SK-N-SH (cell line): ENCODE measurements around the gene DNAJB7. TPM values are rescaled to one million over a fixed set of nuclear protein-coding genes. Genes with fewer than 3 reads are reported as not detected.

Experiments
- CTCF ChIA-PET: fragments of 300-600, 350-600 bp; formaldehyde crosslinking; extraction: SDS; loops from one replicate; lab custom pipeline; 2021; lab: Yijun Ruan, JAX
- POLR2A ChIA-PET: fragments of 350-600 bp; sonication (Branson Sonifier 250); formaldehyde crosslinking; extraction: SDS; loops from one replicate; lab custom pipeline; 2020; ENCODE audit warnings: antibody characterized with exemption, inconsistent platforms; lab: Yijun Ruan, JAX
- DNase-seq: peaks from one replicate; pipeline ENCODE4 v3.0.0; 2012
- H2AFZ ChIP-seq: fragments of 200-600 bp; sonication (generic); 2 replicates; pipeline ENCODE4 v1.8.1; 2016; ENCODE audit warnings: antibody characterized with exemption, mild to moderate bottlenecking, low read depth
- H3F3A ChIP-seq: fragments of 200-600 bp; sonication (generic); replicated peaks from 2 replicates; pipeline ENCODE3; 2016; ENCODE audit warnings: antibody characterized with exemption, mild to moderate bottlenecking; ENCODE audit not compliant: insufficient read depth
- H3K27ac ChIP-seq, 2 experiments: fragments of 200-500 bp in 1 of 2; fragments of 200-600 bp in 1 of 2; sonication (Bioruptor generic) in 1 of 2; sonication (generic), shearing (Covaris generic) in 1 of 2; 2 replicates each; pipeline versions ENCODE4 v1.5.1 to v1.6.1; 2014 to 2016; ENCODE audit warnings: low read depth in 2 of 2, inconsistent platforms in 1 of 2, low read length in 1 of 2, mild to moderate bottlenecking in 1 of 2, mixed read lengths in 1 of 2
- H3K27me3 ChIP-seq: fragments of 200-600 bp; sonication (generic), shearing (Covaris generic); 2 replicates; pipeline ENCODE4 v1.6.1; 2016; ENCODE audit warnings: mixed run types; ENCODE audit not compliant: insufficient read depth
- H3K36me3 ChIP-seq, 2 experiments: fragments of 200-500 bp in 1 of 2; fragments of 200-600 bp in 1 of 2; sonication (Bioruptor generic) in 1 of 2; sonication (generic) in 1 of 2; replicated peaks in 1 of 2; 2 replicates each; pipeline versions ENCODE3 to v1.5.1; 2014 to 2016; ENCODE audit warnings: low read length in 1 of 2, mild to moderate bottlenecking in 1 of 2; ENCODE audit not compliant: insufficient read depth in 2 of 2, control insufficient read depth in 1 of 2
- H3K4me1 ChIP-seq, 2 experiments: fragments of 200-500 bp in 1 of 2; fragments of 200-600 bp in 1 of 2; sonication (Bioruptor generic) in 1 of 2; sonication (generic), shearing (Covaris generic) in 1 of 2; 2 replicates each; pipeline versions ENCODE4 v1.5.1 to v1.6.1; 2014 to 2016; ENCODE audit warnings: low read depth in 1 of 2, low read length in 1 of 2, mixed run types in 1 of 2; ENCODE audit not compliant: insufficient read depth in 2 of 2, control insufficient read depth in 1 of 2
- H3K4me2 ChIP-seq: fragments of 200-600 bp; sonication (generic), shearing (Covaris generic); 2 replicates; pipeline ENCODE4 v1.6.1; 2017; ENCODE audit warnings: mixed run types
- H3K4me3 ChIP-seq, 2 experiments: fragments of 200-500 bp in 1 of 2; fragments of 200-600 bp in 1 of 2; sonication (Bioruptor generic) in 1 of 2; sonication (generic), shearing (Covaris generic) in 1 of 2; 2 replicates each; pipeline versions ENCODE4 v1.5.1 to v1.8.1; 2014 to 2016; ENCODE audit warnings: low read depth in 2 of 2, inconsistent platforms in 1 of 2, low read length in 1 of 2, mild to moderate bottlenecking in 1 of 2, mixed read lengths in 1 of 2, moderate library complexity in 1 of 2
- H3K79me2 ChIP-seq: fragments of 200-600 bp; sonication (generic); 2 replicates; pipeline ENCODE4 v1.8.1; 2017; ENCODE audit warnings: mild to moderate bottlenecking; ENCODE audit not compliant: insufficient read depth
- H3K9ac ChIP-seq: fragments of 200-600 bp; sonication (generic); 2 replicates; pipeline ENCODE4 v1.6.1; 2017; ENCODE audit warnings: mixed run types
- H3K9me2 ChIP-seq: fragments of 200-600 bp; sonication (generic); 2 replicates; pipeline ENCODE4 v1.6.1; 2017; ENCODE audit warnings: mixed run types
- H3K9me3 ChIP-seq: fragments of 200-600 bp; sonication (generic); 2 replicates; pipeline ENCODE4 v1.6.1; 2017; ENCODE audit warnings: mixed run types, mild to moderate bottlenecking, moderate library complexity
- H4K20me1 ChIP-seq: fragments of 200-600 bp; sonication (generic); 2 replicates; pipeline ENCODE4 v1.6.1; 2017; ENCODE audit warnings: mild to moderate bottlenecking, mixed run types; ENCODE audit not compliant: insufficient read depth
- CHD2 ChIP-seq: fragments of 150-350 bp; IDR thresholded peaks from 2 replicates; pipeline ENCODE4 v1.6.1; 2018; ENCODE audit warnings: low read length; ENCODE audit not compliant: partially characterized antibody
- EZH2phosphoT487 ChIP-seq: fragments of 200-600 bp; sonication (generic); IDR thresholded peaks from 2 replicates; pipeline ENCODE4 v1.6.1; 2017; ENCODE audit warnings: low read depth, mixed run types, mild to moderate bottlenecking, antibody characterized with exemption, moderate library complexity, borderline replicate concordance
- FOSL2 ChIP-seq: IDR thresholded peaks from 2 replicates; pipeline ENCODE4 v1.4.0; 2012; ENCODE audit warnings: low read depth, mild to moderate bottlenecking, moderate library complexity, borderline replicate concordance
- FOXM1 ChIP-seq: IDR thresholded peaks from 2 replicates; pipeline ENCODE4 v1.4.0; 2012; ENCODE audit warnings: low read depth, mild to moderate bottlenecking
- GABPA ChIP-seq: IDR thresholded peaks from 2 replicates; pipeline ENCODE4 v1.4.0; 2012; ENCODE audit warnings: low read depth, mild to moderate bottlenecking
- JUND ChIP-seq: IDR thresholded peaks from 2 replicates; pipeline ENCODE4 v1.4.0; 2012
- MXI1 ChIP-seq: IDR thresholded peaks from 2 replicates; pipeline ENCODE4 v1.6.1; 2012; ENCODE audit warnings: mild to moderate bottlenecking, low read depth, low read length, improper control_type of control experiment
- RAD21 ChIP-seq: IDR thresholded peaks from 2 replicates; pipeline ENCODE4 v1.6.1; 2012; ENCODE audit warnings: mild to moderate bottlenecking, low read length
- REST ChIP-seq: IDR thresholded peaks from 2 replicates; pipeline ENCODE4 v1.6.1; 2012; ENCODE audit warnings: mild to moderate bottlenecking, low read depth, low read length, moderate library complexity
- RXRA ChIP-seq: IDR thresholded peaks from 2 replicates; pipeline ENCODE4 v1.4.0; 2012; ENCODE audit warnings: low read depth, mild to moderate bottlenecking, borderline replicate concordance
- SIN3A ChIP-seq: IDR thresholded peaks from 2 replicates; pipeline ENCODE4 v1.6.1; 2012; ENCODE audit warnings: low read depth, mild to moderate bottlenecking, low read length, moderate library complexity, borderline replicate concordance
- TAF1 ChIP-seq: IDR thresholded peaks from 2 replicates; pipeline ENCODE4 v1.6.1; 2012; ENCODE audit warnings: low read depth, mild to moderate bottlenecking, low read length, moderate library complexity, borderline replicate concordance
- TCF12 ChIP-seq: IDR thresholded peaks from 2 replicates; pipeline ENCODE4 v1.4.0; 2012
- YY1 ChIP-seq: IDR thresholded peaks from 2 replicates; pipeline ENCODE4 v1.4.0; 2012; ENCODE audit warnings: low read depth, mild to moderate bottlenecking
- WGBS: methylation state at CpG from one replicate; pipeline ENCODE4 v1.1.6; 2017; ENCODE audit warnings: low lambda C conversion rate; 5-methylcytosine and 5-hydroxymethylcytosine counted together
- polyA plus RNA-seq, 3 experiments: library from polyadenylated mRNA; depleted of rRNA; stranded (reverse); fragments of >200 nt; gene quantifications; 2 replicates each; pipeline ENCODE4 v1.2.3, GENCODE V29; 2012
- TF ChIP-seq, protein P1 (sequence below): IDR thresholded peaks from 2 replicates; pipeline ENCODE4 v1.4.0; 2012; ENCODE audit warnings: low read depth, borderline replicate concordance
- TF ChIP-seq, protein P2 (sequence below): fragments of 200-600 bp; sonication (generic); IDR thresholded peaks from 2 replicates; pipeline ENCODE4 v1.6.1; 2017; ENCODE audit warnings: antibody characterized with exemption, mild to moderate bottlenecking, moderate library complexity

The DNAJB7 gene
- polyA plus RNA-seq, 1 of the 3 experiments (the other 2 are of a cell fraction), result not detected

DNA sequence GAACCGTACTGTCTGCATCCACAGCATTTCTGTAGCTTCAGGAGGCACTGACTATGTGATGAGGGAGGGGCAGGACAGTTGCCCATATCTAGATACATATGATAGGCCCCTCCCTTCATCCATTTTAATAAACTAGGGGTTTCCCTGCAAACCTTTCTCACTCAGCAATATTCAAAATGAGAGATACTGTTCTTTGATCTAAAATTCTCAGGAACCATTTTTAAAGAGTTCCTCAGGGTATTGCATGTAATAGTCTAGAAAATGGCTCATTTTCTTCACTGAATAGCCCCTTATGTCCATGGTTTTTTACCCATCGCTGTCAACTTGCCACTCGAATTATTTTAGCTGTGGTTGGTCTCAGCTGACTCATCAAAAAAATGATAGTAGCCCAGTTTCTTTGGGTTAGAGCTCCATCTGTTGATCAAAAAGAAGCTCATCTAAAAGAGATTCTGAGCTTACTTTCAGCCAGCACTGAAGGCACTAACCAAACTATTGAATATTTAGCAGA, 37.0 kb upstream of the DNAJB7 start:
- 58% methylated on average over 3 of the region's 3 CpGs for WGBS
- no peaks in the 10 kb centered on the region for H3K9me2 ChIP-seq

More for the DNA sequence above, 37.0 kb upstream of the DNAJB7 start:
- CTCF ChIA-PET, result interaction anchor here (0.6 to 1.1 kb wide), 5 partner anchors 17 to 260 kb away, joined by 3 read pairs; no protein-coding TSS in a partner anchor
- DNase-seq, result peak; percentile 23
- H3K27me3 ChIP-seq, result no peaks in the 10 kb centered on the region
- TF ChIP-seq TAF1, result no peak
- TF ChIP-seq, protein P1, sequence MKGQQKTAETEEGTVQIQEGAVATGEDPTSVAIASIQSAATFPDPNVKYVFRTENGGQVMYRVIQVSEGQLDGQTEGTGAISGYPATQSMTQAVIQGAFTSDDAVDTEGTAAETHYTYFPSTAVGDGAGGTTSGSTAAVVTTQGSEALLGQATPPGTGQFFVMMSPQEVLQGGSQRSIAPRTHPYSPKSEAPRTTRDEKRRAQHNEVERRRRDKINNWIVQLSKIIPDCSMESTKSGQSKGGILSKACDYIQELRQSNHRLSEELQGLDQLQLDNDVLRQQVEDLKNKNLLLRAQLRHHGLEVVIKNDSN, result no peak
- TF ChIP-seq CHD2, result no peak
- no peak for TF ChIP-seq TCF12
- TF ChIP-seq YY1, result no peak
- no peak for TF ChIP-seq RXRA
- no peak for TF ChIP-seq SIN3A
- no peak for TF ChIP-seq FOXM1
- TF ChIP-seq EZH2phosphoT487, result no peak
- TF ChIP-seq GABPA, result no peak
- TF ChIP-seq FOSL2, result no peak
- TF ChIP-seq REST, result no peak
- TF ChIP-seq, protein P2, sequence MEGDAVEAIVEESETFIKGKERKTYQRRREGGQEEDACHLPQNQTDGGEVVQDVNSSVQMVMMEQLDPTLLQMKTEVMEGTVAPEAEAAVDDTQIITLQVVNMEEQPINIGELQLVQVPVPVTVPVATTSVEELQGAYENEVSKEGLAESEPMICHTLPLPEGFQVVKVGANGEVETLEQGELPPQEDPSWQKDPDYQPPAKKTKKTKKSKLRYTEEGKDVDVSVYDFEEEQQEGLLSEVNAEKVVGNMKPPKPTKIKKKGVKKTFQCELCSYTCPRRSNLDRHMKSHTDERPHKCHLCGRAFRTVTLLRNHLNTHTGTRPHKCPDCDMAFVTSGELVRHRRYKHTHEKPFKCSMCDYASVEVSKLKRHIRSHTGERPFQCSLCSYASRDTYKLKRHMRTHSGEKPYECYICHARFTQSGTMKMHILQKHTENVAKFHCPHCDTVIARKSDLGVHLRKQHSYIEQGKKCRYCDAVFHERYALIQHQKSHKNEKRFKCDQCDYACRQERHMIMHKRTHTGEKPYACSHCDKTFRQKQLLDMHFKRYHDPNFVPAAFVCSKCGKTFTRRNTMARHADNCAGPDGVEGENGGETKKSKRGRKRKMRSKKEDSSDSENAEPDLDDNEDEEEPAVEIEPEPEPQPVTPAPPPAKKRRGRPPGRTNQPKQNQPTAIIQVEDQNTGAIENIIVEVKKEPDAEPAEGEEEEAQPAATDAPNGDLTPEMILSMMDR, result peak; percentile 54
- TF ChIP-seq RAD21, result peak; percentile 63
- no peak for TF ChIP-seq MXI1
- TF ChIP-seq JUND, result no peak
- H3K79me2 ChIP-seq, result no peaks in the 10 kb centered on the region
- H3K9ac ChIP-seq, result no peak overlapping the region
- no peak overlapping the region for H3K27ac ChIP-seq
- no peaks in the 10 kb centered on the region for H3K9me3 ChIP-seq
- peaks cover 0 to 2% of the 10 kb centered on the region in 2 experiments for H3K36me3 ChIP-seq
- no peaks in the 10 kb centered on the region for H4K20me1 ChIP-seq
- H3F3A ChIP-seq, result no peaks in the 10 kb centered on the region
- no peak overlapping the region for H3K4me3 ChIP-seq
- H2AFZ ChIP-seq, result no peak overlapping the region
- POLR2A ChIA-PET, result interaction anchor here (0.9 kb wide), 1 partner anchor 42 kb away, joined by 3 read pairs; the partner anchor contains the start of gene XPNPEP3
- no peak overlapping the region for H3K4me2 ChIP-seq
- H3K4me1 ChIP-seq, result no peaks in the 10 kb centered on the region; a peak in 1 of 4 replicates
